Measurements from ENCODE around the gene PDE3A.
"Not testable (repeated sequence)": the region's sequence is repeated elsewhere in the genome, so short reads cannot be mapped to it uniquely, and the experiment has no call there.

The PDE3A gene

DNA sequence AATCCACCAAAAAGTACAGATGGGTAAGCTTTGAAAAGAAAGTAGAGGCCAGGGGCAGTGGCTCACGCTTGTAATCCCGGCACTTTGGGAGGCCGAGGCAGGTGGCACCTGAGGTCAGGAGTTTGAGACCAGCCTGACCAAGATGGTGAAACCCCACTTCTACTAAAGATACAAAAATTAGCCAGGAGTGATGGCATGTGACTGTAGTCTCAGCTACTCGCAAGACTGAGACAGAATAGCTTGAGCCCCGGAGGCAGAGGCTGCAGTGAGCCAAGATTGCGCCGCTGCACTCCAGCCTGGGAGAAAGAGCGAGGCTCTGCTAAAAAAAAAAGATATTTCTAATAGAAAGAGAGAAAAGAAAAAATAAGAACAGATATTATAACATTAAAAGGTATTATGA is 192.6 kb downstream of the PDE3A start:
- DNase-seq: no peak

DNA sequence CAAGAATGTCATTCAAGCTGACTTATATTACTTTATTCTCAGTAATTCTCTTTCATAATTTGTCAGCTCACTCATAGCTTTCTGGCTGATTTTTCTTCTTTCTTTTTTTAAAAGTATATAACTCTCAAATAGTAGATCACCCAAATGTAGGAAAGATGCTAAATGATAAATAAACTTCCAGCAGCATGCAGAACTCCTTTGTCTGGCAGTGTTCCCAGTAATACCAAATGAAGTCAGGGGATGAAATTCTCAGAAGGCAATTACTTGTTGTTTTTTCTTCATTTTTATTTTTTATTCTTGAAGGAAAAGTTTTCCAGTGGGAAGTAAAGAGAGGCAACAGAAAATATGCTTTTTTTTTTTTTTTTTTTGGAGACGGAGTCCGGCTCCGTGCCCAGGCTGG is 193.5 kb downstream of the PDE3A start:
- DNase-seq: no peak

GRCh38 chr12:20567413-20567812 is 199.1 kb downstream of the PDE3A start:
- DNase-seq: no peak

DNA sequence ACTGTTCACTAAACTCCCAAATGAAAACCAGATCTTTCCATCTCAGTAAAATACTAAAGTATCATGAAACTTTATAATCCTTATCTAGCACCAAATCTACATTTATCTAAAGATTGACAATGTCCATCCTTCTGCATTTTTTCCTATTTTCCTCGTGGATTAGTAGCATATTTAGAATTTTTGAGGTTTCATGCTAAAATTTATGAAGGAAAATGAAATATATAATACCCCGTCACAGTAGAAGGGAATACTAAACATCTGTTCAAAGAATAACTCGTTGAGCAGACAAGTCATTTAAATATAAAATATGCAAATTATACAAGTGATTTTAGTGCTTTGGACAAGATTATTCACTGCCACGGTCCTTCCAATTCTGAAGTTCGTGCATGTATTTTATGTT is 204.1 kb downstream of the PDE3A start:
- DNase-seq: no peak

DNA sequence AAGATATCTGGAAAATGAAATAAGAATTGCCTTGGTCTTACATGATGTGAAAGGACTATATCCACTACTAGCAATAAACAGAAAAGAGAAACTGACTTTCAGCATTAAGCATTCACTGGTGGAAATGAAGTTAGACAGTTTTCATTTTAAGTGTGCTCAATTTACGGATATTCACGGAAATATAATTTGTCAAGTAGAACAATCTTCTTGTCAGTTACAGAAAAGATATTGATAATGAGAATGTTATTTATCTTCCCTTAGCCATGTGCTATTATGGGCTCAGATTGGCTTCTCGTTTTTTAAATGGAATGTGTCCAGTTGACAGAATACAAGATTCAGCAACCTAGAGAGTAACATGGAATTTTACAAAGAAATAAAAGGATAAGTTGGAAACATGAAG is 208.2 kb downstream of the PDE3A start:
- no peak for DNase-seq

DNA sequence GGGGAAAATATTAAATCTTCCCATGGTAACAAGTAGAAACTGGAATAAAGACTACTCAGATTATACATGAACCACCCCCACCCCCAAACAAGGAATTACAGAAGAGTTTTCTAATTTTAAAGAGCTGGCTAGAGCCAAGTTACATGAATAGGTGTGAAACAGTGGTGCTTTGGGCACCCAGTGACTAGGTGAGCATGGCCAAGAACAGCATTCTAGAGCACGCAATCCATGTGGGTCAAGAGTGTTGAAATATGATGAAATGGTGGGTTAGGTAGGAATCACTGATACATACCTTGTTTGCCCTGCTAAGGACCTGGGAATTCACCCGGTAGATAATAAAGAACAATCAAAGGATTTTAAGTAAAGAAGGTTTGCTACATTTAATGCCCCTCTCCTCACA is 208.7 kb downstream of the PDE3A start:
- DNase-seq: no peak

GRCh38 chr12:20578142-20578541 is 209.8 kb downstream of the PDE3A start:
- DNase-seq: no peak

DNA sequence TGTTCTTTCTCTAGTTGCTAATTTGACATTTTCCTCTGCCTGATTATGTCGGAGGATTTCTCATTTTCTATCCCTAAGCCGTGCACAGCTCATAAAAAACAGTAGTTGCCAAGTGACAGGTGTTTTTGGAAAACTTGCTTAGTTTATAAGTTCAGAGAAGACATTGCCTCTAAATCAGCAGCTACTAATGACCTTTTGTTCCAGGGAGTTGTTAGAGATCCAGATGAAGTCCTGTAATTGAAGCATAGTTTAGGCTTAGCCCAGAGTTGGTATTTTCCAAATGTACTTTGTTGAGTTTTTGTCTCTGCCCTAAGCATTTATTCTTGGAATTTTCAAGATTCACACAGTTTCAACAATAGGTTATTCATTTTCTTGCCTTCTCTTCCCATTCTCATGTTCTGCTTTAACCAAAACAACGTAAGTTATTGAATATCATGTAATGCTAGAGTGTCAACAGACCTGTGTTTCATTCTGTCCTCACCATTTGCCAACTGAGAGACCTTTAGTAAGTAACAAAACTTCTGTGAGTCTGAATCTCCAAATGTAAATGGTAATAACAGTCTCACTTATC is 216.8 kb downstream of the PDE3A start:
- no peak for DNase-seq

- DNase-seq: no peak
Measured at GRCh38 chr12:20585913-20586312, 217.6 kb downstream of the PDE3A start.

- DNase-seq: no peak
Measured at GRCh38 chr12:20588042-20588441, 219.7 kb downstream of the PDE3A start.

GRCh38 chr12:20590570-20590969 is 222.2 kb downstream of the PDE3A start:
- no peak for DNase-seq

- no peak for DNase-seq
Measured at GRCh38 chr12:20592556-20592955, 224.2 kb downstream of the PDE3A start.

- DNase-seq: no peak
Measured at GRCh38 chr12:20593611-20594010, 225.3 kb downstream of the PDE3A start.

DNA sequence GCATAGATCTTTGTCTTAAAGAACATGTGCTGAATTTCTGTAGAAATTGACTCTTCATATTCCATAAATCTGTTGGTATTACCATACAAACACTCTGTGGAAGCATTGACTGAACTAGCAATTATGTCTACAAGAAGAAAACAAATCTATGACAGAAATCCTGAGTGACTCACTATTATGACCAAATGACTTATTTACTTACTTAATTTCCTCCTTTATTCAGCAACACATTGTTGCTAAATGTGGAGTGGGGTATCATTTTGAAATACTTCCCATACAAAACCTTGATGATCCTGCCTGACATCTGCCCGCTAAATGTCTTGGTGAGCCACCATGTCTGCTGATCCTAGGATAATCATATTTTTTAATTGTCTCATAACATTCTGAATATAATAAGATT is 227.7 kb downstream of the PDE3A start:
- no peak for DNase-seq

- no peak for DNase-seq
Measured at GRCh38 chr12:20599757-20600156, 231.4 kb downstream of the PDE3A start.

DNA sequence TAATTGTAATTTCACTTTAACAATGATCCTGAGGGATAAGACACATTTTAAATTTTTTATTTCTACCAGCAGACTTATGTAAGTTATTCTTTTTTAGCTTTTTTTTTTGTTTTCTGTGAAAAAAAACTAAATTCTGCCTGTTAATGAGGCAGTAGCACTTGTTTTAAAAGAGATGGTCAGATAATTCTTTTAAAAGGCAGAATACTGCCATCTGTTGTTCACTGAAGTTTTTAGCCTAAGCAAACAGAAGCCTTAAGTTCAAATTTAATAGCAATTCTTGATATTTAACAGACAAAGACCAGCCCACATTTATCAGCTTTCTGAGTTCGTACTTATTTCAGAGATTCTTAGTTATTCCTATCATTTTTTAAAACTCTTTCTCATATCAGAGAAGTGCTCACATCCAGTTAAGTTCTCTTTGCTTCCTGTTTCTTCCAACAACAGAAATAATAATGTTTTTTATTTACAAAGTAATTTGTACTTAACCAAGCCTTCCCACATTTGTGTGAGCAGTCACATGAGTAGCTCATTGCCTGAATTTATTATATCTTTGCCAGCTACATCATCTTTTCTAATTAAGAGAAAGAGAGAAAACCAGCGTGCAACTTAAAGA is 233.4 kb downstream of the PDE3A start:
- DNase-seq: no peak

DNA sequence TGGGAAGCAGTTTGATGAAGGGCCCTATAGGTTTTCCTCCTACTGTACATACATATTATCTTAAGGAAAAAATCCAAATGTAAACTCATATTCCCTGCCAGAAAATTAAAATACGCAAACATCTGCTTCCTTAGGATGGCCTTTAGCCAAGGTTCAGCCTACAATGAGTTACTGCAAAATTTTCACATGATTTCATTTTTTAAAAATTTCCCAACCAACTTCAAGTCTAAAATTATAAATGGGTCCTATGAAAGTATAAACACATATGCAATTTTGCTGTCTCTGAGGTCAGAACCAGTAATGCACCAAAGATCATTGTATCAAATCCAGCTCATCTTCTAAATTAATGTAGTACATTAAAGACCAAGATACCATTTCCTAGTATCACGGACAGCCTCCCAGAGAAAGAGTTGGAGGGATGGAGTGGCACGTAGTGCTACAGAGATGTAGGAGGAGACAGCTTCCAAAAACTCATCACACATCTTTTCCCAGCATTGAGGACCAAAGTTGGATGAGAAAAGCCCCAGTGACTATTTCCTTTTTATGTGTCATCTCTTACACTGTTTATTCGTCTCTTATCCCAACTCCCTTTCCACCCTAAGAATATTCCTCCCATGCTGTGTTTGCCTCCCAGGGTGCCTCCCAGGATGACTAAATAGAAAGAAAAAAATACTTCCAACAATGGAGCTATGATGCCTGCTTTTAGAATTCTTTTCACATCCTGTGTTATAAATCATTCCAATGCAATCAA is 234.5 kb downstream of the PDE3A start:
- DNase-seq: no peak

DNA sequence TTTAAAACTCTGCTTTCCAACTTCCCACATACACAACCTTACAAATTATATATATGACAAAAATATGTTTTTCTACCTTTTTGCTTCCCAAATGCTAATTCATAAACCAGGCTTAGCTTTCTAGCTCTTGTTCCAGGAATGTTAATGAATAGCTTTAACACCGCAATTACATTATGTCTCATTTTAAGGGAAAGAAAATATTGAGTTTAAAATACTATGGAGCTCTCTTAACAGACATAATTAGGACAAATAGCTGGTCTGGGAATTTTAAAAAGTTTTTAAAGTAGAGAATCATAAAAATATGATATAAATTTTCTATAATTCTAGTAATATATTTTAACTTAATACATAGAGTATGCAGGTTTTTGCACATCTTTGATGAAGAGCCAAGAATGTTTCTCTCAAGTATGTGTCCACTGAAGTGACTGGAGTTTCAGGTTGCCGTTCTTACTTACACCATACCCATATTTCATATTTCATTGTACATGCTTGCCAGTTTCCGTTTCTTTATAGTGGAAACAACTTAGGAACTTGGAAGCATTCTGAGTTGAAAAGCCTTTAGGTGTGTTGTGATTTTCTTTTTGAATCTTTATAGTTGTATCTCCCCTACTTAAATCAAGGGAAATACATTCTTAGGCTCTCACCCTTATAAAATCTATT is 236.2 kb downstream of the PDE3A start:
- DNase-seq: no peak

GRCh38 chr12:20615020-20615419 is 246.7 kb downstream of the PDE3A start:
- DNase-seq: not testable (repeated sequence)

GRCh38 chr12:20616093-20616492 is 247.8 kb downstream of the PDE3A start:
- DNase-seq: no peak

GRCh38 chr12:20620261-20620660 is 251.9 kb downstream of the PDE3A start:
- DNase-seq: no peak

DNA sequence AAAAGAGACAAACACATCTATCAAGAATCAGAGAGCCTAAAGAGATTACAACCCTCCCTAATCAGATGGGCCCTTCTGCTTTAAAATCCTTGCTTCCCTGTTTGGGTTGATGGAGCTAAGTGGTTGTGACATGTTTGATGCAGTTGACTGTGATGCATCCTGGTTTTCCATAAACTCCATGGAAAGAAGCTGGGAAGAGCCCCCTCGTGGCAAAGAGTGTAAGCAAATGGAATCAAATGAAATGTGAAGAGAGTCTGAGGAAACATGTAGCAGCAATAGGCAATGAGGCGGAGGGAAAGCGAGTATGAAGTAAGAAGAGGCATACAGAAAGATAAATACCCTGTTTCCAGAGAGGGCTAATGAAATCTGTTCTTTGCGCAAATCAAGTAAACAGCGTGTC is 256.4 kb downstream of the PDE3A start:
- no peak for DNase-seq

GRCh38 chr12:20625531-20625930 is 257.2 kb downstream of the PDE3A start:
- no peak for DNase-seq

DNA sequence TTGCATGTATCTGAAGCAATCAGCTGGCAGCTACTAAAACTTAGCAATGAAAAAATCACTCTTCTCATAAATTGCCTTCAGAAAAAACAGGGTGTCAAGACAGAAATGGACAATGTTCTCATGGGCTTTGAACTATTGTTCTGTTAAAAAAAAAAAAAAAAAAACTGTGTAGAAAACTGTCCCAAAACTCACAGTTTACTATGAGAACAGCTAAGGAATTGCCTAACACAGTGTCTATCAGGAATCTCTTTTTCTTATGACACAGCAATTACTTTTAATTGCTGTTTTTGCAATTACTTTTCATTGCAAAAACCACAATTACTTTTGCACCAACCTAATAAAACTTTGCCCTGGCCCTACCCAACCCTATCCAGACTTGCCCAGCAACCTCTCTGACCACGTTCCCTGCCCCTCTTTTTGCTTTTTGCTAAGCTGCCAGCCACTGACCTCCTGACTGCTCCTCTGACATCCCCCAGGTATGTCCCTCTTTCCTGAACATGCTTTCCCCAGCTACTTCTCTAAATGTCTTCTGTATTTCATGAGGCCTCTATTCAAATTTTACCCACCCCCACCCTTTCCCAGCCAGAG is 258.8 kb downstream of the PDE3A start:
- DNase-seq: no peak

Measured in activated CD4-positive, alpha-beta T cell treated with anti-CD3 and anti-CD28 coated beads for 48 hours (primary cell).